ENCODE results near the gene NME4. TPM values are rescaled to one million over a fixed set of nuclear protein-coding genes. Genes with fewer than 3 reads are reported as not detected.

Gene NME4
- total and polyA plus RNA-seq, 2 donors (not counting 1 experiment from before 2014, with no cell fraction given), result 71.7 to 121 TPM

DNA sequence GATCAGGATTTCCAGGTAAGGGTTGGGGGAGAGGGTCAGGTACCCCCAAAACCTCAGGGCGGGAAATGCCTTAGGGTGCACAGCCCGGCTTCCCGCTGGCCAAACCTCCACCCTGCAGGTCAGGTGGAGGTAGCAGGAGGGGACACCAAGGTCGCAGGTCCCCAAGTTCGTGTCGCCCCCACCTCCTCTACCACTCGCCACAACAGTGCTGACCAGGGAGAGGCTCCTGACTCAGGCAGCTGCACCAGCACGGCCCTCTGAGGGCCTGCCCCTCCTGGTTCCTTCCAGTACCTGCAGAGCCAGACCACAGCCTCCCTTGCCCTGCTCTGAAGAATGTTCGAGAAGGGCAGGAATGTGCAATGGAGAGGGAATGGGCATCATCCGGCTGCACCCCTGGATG is 30.5 kb upstream of the NME4 start:
- peaks cover 25% of the 10 kb centered on the region for H3K36me3 ChIP-seq (ENCODE audit: control insufficient read depth, insufficient read depth, low read length)

DNA sequence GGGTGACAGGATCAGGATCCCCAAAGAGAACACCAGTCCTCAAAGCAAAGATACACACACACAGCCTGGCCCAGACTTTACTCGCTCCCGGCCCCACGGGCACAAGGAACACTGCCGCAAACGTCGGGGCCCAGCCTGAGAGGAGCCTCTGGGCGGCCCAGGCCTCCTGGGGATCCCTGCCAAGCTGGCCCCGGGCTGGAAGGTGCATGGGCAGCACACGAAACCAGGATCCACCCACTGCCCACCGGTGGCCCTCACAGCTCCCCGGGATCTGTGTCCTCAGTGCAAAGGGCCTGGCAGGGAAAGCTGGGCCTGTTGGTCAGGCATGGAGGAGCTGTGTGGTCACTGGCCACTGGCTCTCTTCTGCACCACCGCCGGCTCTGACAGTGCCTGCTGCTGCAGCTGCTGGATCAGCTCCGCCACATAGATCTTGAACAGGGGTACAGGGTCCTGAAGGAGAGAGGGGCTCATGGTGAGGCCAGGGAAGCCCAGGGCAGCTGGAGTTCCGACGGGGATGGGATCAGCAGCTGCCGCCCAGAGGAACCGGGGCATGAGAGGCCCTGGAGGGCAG is 29.6 kb upstream of the NME4 start:
- Histone ChIP-seq H3K36me3 (ENCODE audit: control insufficient read depth, insufficient read depth, low read length) (peaks cover 34% of the 10 kb centered on the region), H3K9me3 (ENCODE audit: control insufficient read depth, insufficient read depth, low read depth, low read length) (no peaks in the 10 kb centered on the region), H3K4me3 (replicated peaks in 1 of 4; ENCODE audit: control extremely low read depth in 1 of 4, insufficient read depth in 1 of 4, low read depth in 3 of 4, low read length in 4 of 4) (no peak overlapping the region), H3K4me1 (ENCODE audit: control insufficient read depth, extremely low read depth, insufficient read depth, low read length) (peaks cover 2% of the 10 kb centered on the region), H4K20me1 (ENCODE audit: control insufficient read depth, extremely low read depth, insufficient read depth, low read length) (no peaks in the 10 kb centered on the region), H3K79me2 (ENCODE audit: control insufficient read depth, insufficient read depth, low read length) (peaks cover 2% of the 10 kb centered on the region), H3K27me3 (ENCODE audit: control insufficient read depth, insufficient read depth, low read length) (no peaks in the 10 kb centered on the region), H3K9ac (ENCODE audit: insufficient read depth, low read length) (no peak overlapping the region), H3K27ac (ENCODE audit: insufficient read depth, low read length) (no peak overlapping the region), H2AFZ (ENCODE audit: low read length) (no peak overlapping the region), H3K4me2 (ENCODE audit: extremely low read depth, insufficient read depth, low read length) (no peak overlapping the region)
- no peak for DNase-seq (ENCODE audit: low read depth in 2 of 2)
- TF ChIP-seq, protein P1, sequence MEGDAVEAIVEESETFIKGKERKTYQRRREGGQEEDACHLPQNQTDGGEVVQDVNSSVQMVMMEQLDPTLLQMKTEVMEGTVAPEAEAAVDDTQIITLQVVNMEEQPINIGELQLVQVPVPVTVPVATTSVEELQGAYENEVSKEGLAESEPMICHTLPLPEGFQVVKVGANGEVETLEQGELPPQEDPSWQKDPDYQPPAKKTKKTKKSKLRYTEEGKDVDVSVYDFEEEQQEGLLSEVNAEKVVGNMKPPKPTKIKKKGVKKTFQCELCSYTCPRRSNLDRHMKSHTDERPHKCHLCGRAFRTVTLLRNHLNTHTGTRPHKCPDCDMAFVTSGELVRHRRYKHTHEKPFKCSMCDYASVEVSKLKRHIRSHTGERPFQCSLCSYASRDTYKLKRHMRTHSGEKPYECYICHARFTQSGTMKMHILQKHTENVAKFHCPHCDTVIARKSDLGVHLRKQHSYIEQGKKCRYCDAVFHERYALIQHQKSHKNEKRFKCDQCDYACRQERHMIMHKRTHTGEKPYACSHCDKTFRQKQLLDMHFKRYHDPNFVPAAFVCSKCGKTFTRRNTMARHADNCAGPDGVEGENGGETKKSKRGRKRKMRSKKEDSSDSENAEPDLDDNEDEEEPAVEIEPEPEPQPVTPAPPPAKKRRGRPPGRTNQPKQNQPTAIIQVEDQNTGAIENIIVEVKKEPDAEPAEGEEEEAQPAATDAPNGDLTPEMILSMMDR (conservative IDR thresholded peaks at IDR 0.05 in 1 of 2, IDR thresholded peaks at IDR 0.05 in 1 of 2; ENCODE audit: low read depth in 1 of 2, low read length in 2 of 2), result no peak
- TF ChIP-seq EZH2 (IDR thresholded peaks at IDR 0.05; ENCODE audit: low read length, missing control alignments), result no peak

More for the DNA sequence above, 30.5 kb upstream of the NME4 start:
- TF ChIP-seq EZH2 (IDR thresholded peaks at IDR 0.05; ENCODE audit: low read length, missing control alignments), result no peak
- TF ChIP-seq, protein P1 (conservative IDR thresholded peaks at IDR 0.05 in 1 of 2, IDR thresholded peaks at IDR 0.05 in 1 of 2; ENCODE audit: low read depth in 1 of 2, low read length in 2 of 2), result no peak
- Histone ChIP-seq H2AFZ (ENCODE audit: low read length) (no peak overlapping the region), H3K4me1 (ENCODE audit: control insufficient read depth, extremely low read depth, insufficient read depth, low read length) (peaks cover 2% of the 10 kb centered on the region), H3K27me3 (ENCODE audit: control insufficient read depth, insufficient read depth, low read length) (no peaks in the 10 kb centered on the region), H3K4me3 (replicated peaks in 1 of 4; ENCODE audit: control extremely low read depth in 1 of 4, insufficient read depth in 1 of 4, low read depth in 3 of 4, low read length in 4 of 4) (no peak overlapping the region), H4K20me1 (ENCODE audit: control insufficient read depth, extremely low read depth, insufficient read depth, low read length) (no peaks in the 10 kb centered on the region), H3K79me2 (ENCODE audit: control insufficient read depth, insufficient read depth, low read length) (peaks cover 2% of the 10 kb centered on the region), H3K9me3 (ENCODE audit: control insufficient read depth, insufficient read depth, low read depth, low read length) (no peaks in the 10 kb centered on the region), H3K27ac (ENCODE audit: insufficient read depth, low read length) (no peak overlapping the region), H3K4me2 (ENCODE audit: extremely low read depth, insufficient read depth, low read length) (no peak overlapping the region), H3K9ac (ENCODE audit: insufficient read depth, low read length) (no peak overlapping the region)
- no peak for DNase-seq (ENCODE audit: low read depth in 2 of 2)

DNA sequence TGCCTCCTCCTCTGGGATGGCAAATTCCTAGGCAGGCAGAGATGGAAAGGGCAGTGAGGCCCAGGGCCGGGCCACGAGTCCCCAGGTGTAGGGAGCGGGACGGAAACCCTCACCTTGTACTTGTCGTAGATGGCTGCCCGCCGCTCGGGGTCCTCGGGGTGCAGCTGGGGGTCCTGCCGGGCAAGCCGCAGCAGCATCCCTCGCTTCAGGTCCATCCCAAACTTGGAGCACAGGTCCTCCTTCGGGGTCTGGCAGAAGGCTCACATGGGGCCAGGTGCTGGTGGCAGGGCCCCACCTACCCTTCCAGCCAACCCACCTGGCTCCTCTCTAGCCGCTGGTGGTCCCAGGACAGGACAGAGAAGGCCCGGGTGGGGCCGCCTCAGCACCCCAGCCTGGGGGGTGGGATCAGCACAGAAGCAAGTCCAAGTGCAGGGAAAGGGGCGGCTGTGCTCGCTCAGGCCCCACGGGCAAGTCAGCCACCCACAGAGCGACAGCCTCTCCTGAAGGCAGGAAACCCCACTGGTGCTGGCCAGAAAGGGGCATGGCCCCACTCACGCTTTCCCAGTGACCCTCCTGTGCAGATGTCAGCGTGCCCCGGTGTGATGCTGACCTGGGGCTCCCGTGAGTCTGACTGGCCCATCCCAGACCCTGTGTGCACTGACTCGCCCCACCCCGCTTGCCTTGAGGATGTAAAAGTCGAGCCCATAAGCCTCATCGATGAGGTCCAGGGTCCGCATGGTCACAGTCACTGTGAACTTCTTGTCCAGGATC is 28.4 kb upstream of the NME4 start:
- H3K27me3 ChIP-seq (ENCODE audit: control insufficient read depth, insufficient read depth, low read length), result no peaks in the 10 kb centered on the region
- H3K36me3 ChIP-seq (ENCODE audit: control insufficient read depth, insufficient read depth, low read length), result peaks cover 38% of the 10 kb centered on the region
- no peak for DNase-seq (ENCODE audit: low read depth in 2 of 2)
- H4K20me1 ChIP-seq (ENCODE audit: control insufficient read depth, extremely low read depth, insufficient read depth, low read length), result no peaks in the 10 kb centered on the region
- H3K4me3 ChIP-seq (replicated peaks in 1 of 4; ENCODE audit: control extremely low read depth in 1 of 4, insufficient read depth in 1 of 4, low read depth in 3 of 4, low read length in 4 of 4), result no peak overlapping the region
- TF ChIP-seq, protein P1 (conservative IDR thresholded peaks at IDR 0.05 in 1 of 2, IDR thresholded peaks at IDR 0.05 in 1 of 2; ENCODE audit: low read depth in 1 of 2, low read length in 2 of 2), result no peak
- TF ChIP-seq EZH2 (IDR thresholded peaks at IDR 0.05; ENCODE audit: low read length, missing control alignments), result no peak
- H3K4me2 ChIP-seq (ENCODE audit: extremely low read depth, insufficient read depth, low read length), result no peak overlapping the region
- H3K9me3 ChIP-seq (ENCODE audit: control insufficient read depth, insufficient read depth, low read depth, low read length), result no peaks in the 10 kb centered on the region
- H2AFZ ChIP-seq (ENCODE audit: low read length), result no peak overlapping the region
- H3K27ac ChIP-seq (ENCODE audit: insufficient read depth, low read length), result no peak overlapping the region
- H3K9ac ChIP-seq (ENCODE audit: insufficient read depth, low read length), result no peak overlapping the region
- H3K4me1 ChIP-seq (ENCODE audit: control insufficient read depth, extremely low read depth, insufficient read depth, low read length), result peaks cover 2% of the 10 kb centered on the region
- peaks cover 2% of the 10 kb centered on the region for H3K79me2 ChIP-seq (ENCODE audit: control insufficient read depth, insufficient read depth, low read length)
